Endodermal cell (in vitro differentiated cells): ENCODE measurements around the gene RASAL2. TPM values are rescaled to one million over a fixed set of nuclear protein-coding genes. Genes with fewer than 3 reads are reported as not detected.

Experiments used
- DNase-seq: peaks from one replicate; pipeline ENCODE4 v3.0.0-alpha.2; 2017
- H3K27ac ChIP-seq: 2 replicates; pipeline ENCODE4 v1.5.1; 2013; ENCODE audit warnings: mild to moderate bottlenecking, low read depth, low read length, moderate library complexity
- H3K27me3 ChIP-seq: 2 replicates; pipeline ENCODE4 v1.6.1; 2013; ENCODE audit warnings: mild to moderate bottlenecking, low read length, moderate library complexity; ENCODE audit not compliant: insufficient read depth, control insufficient read depth, poor library complexity, severe bottlenecking
- H3K36me3 ChIP-seq: 2 replicates; pipeline ENCODE4 v1.7.0; 2013; ENCODE audit warnings: mild to moderate bottlenecking, low read length, moderate library complexity; ENCODE audit not compliant: control insufficient read depth, insufficient read depth
- H3K4me1 ChIP-seq: one replicate; pipeline ENCODE4 v1.7.0; 2013; ENCODE audit warnings: low read length; ENCODE audit not compliant: control insufficient read depth, insufficient read depth
- H3K4me3 ChIP-seq: 2 replicates; pipeline ENCODE4 v1.5.1; 2013; ENCODE audit warnings: mild to moderate bottlenecking, low read length, moderate library complexity
- H3K9ac ChIP-seq: 2 replicates; pipeline ENCODE4 v1.6.1; 2013; ENCODE audit warnings: mild to moderate bottlenecking, low read length, moderate library complexity; ENCODE audit not compliant: poor library complexity, severe bottlenecking; ENCODE audit errors: extremely low read depth
- H3K9me3 ChIP-seq: 2 replicates; pipeline ENCODE4 v1.6.1; 2013; ENCODE audit warnings: mild to moderate bottlenecking, low read length, moderate library complexity; ENCODE audit not compliant: control insufficient read depth
- H3K27ac Mint-ChIP-seq: 2 replicates; pipeline ENCODE4 v1.8.0; 2020; ENCODE audit warnings: mixed read lengths
- H3K27me3 Mint-ChIP-seq: 2 replicates; pipeline ENCODE4 v1.8.0; 2021; ENCODE audit warnings: mild to moderate bottlenecking, mixed read lengths; ENCODE audit not compliant: insufficient read depth
- H3K36me3 Mint-ChIP-seq: 2 replicates; pipeline ENCODE4 v1.8.0; 2020; ENCODE audit warnings: low read depth, mixed read lengths
- H3K4me1 Mint-ChIP-seq: 2 replicates; pipeline ENCODE4 v1.8.0; 2020; ENCODE audit warnings: mixed read lengths
- H3K4me3 Mint-ChIP-seq: 2 replicates; pipeline ENCODE4 v1.8.0; 2020; ENCODE audit warnings: mild to moderate bottlenecking, moderate library complexity, mixed read lengths
- H3K9me3 Mint-ChIP-seq: 2 replicates; pipeline ENCODE4 v1.8.0; 2020; ENCODE audit warnings: mild to moderate bottlenecking, mixed read lengths
- WGBS, 2 experiments: methylation state at CpG; one replicate each; pipeline versions ENCODE4 v1.1.5 to v1.1.7; 2013; ENCODE audit warnings: missing lambda C conversion rate in 2 of 2, mixed read lengths in 1 of 2; ENCODE audit not compliant: insufficient coverage in 1 of 2, insufficient read length in 1 of 2; 5-methylcytosine and 5-hydroxymethylcytosine counted together
- total RNA-seq, 2 donors: library from RNA; stranded (reverse); fragmentation: NEBNext Ultra II Directional in 1 of 2; extraction: Animal tissue kit (Norgen Biotek cat#: 25700) in 1 of 2; gene quantifications; 2 replicates in 1 of 2; 3 replicates in 1 of 2; pipeline ENCODE4 v1.2.1, GENCODE V29; 2021
- TF ChIP-seq, protein P1 (sequence below): fragments of 200-600 bp; sonication (generic); conservative IDR thresholded peaks from 2 replicates; pipeline ENCODE4 v1.5.0; 2021; ENCODE audit warnings: antibody characterized with exemption, mild to moderate bottlenecking

RASAL2 gene
- total RNA-seq, 2 donors from 2014 or later, result 21.8 to 22.1 TPM

GRCh38 chr1:178530037-178530402, 436.1 kb downstream of the RASAL2 start:
- H3K4me1 Mint-ChIP-seq, result no peaks in the 10 kb centered on the region
- peak; percentile 45 for DNase-seq
- H3K27ac Mint-ChIP-seq, result no peak overlapping the region
- Histone ChIP-seq H3K9me3 (no peaks in the 10 kb centered on the region), H3K4me3 (no peak overlapping the region), H3K9ac (no peak overlapping the region), H3K27ac (no peak overlapping the region), H3K27me3 (no peaks in the 10 kb centered on the region), H3K36me3 (no peaks in the 10 kb centered on the region), H3K4me1 (no peaks in the 10 kb centered on the region)
- no peaks in the 10 kb centered on the region for H3K27me3 Mint-ChIP-seq
- no peak overlapping the region for H3K4me3 Mint-ChIP-seq
- 100% methylated on average over 2 of the region's 2 CpGs; no CpG with 5 or more reads in 1 of the 2 experiments for WGBS, 2 experiments
- TF ChIP-seq, protein P1, sequence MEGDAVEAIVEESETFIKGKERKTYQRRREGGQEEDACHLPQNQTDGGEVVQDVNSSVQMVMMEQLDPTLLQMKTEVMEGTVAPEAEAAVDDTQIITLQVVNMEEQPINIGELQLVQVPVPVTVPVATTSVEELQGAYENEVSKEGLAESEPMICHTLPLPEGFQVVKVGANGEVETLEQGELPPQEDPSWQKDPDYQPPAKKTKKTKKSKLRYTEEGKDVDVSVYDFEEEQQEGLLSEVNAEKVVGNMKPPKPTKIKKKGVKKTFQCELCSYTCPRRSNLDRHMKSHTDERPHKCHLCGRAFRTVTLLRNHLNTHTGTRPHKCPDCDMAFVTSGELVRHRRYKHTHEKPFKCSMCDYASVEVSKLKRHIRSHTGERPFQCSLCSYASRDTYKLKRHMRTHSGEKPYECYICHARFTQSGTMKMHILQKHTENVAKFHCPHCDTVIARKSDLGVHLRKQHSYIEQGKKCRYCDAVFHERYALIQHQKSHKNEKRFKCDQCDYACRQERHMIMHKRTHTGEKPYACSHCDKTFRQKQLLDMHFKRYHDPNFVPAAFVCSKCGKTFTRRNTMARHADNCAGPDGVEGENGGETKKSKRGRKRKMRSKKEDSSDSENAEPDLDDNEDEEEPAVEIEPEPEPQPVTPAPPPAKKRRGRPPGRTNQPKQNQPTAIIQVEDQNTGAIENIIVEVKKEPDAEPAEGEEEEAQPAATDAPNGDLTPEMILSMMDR, result no peak
- no peaks in the 10 kb centered on the region for H3K36me3 Mint-ChIP-seq
- no peaks in the 10 kb centered on the region for H3K9me3 Mint-ChIP-seq

DNA sequence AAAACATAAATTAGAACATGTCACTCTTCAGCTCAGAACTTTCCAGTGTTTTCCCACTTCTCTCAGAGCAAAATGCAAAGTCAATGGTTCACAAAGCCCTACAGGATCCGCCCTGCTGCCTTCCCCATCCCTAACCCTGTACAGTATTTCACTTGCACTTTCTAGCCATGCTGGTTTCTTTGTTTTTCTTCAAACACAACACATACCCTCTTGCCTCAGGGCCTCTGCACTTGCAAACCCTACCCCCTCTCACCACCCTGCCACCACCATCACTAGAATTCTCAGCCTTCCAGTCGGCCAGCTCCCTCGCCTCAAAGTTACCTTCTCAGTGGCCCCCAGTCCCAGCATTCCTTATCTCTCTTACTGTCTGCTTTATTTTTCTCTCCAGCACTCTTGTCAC, 436.6 kb downstream of the RASAL2 start:
- TF ChIP-seq, protein P1, result no peak
- Mint-ChIP-seq H3K9me3 (no peaks in the 10 kb centered on the region), H3K4me1 (no peaks in the 10 kb centered on the region), H3K36me3 (no peaks in the 10 kb centered on the region), H3K27me3 (no peaks in the 10 kb centered on the region), H3K4me3 (no peak overlapping the region), H3K27ac (no peak overlapping the region)
- no peaks in the 10 kb centered on the region for H3K9me3 ChIP-seq
- no peak overlapping the region for H3K27ac ChIP-seq
- no peaks in the 10 kb centered on the region for H3K27me3 ChIP-seq
- no peak overlapping the region for H3K9ac ChIP-seq
- no peak overlapping the region for H3K4me3 ChIP-seq
- no peaks in the 10 kb centered on the region for H3K36me3 ChIP-seq
- no peaks in the 10 kb centered on the region for H3K4me1 ChIP-seq
- peak; percentile 26 for DNase-seq
- 90 to 100% methylated on average over 3 of the region's 3 CpGs for WGBS, 2 experiments

DNA sequence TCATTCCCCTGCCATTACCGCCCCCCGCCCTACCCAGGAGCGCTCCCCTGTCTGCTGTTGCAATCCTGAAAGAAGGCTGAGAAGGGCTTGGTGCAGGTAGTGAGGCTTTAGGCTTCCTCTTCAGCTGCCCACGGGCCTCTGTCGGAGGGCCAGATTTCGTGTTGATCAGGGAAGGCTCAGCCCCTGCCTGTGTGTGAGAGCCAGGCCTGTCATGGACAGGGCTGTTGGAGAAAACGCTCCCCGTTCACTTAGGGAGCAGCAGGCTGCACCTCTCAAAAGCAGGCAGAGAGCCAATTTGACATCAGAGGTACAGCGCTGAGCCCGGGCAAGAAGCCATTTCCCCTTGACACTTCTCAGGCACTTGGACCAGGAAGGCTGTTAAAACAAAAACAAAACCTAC, 438.0 kb downstream of the RASAL2 start:
- TF ChIP-seq, protein P1, result no peak

More for the DNA sequence above, 438.0 kb downstream of the RASAL2 start:
- Histone ChIP-seq H3K36me3 (no peaks in the 10 kb centered on the region), H3K27ac (no peak overlapping the region), H3K4me3 (no peak overlapping the region), H3K4me1 (peaks cover 3% of the 10 kb centered on the region), H3K9ac (no peak overlapping the region), H3K27me3 (no peaks in the 10 kb centered on the region), H3K9me3 (no peaks in the 10 kb centered on the region)
- no peak for DNase-seq
- Mint-ChIP-seq H3K27ac (no peak overlapping the region), H3K27me3 (no peaks in the 10 kb centered on the region), H3K36me3 (no peaks in the 10 kb centered on the region), H3K4me3 (no peak overlapping the region), H3K4me1 (peaks cover 5% of the 10 kb centered on the region), H3K9me3 (no peaks in the 10 kb centered on the region)
- WGBS, 2 experiments, result 87 to 96% methylated on average over 4 to 10 of the region's 10 CpGs
